Measurements from ENCODE around the gene TUBGCP2.
A peak's percentile ranks its signal among the peaks of the same experiment; 100 is the strongest.

TUBGCP2 gene

GRCh38 chr10:133280391-133281059, 28.1 kb downstream of the TUBGCP2 start:
- no peak for TF ChIP-seq CTCF (IDR thresholded peaks at IDR 0.05; ENCODE audit: borderline replicate concordance, control extremely low read depth, extremely low read depth, insufficient read depth, missing control alignments)
- in situ Hi-C loops (cut with MboI; ENCODE audit: low sequenced_read_pairs, unreplicated experiment) = no loop called here
- no peak for DNase-seq (ENCODE audit: low spot score)

GRCh38 chr10:133279326-133280226, 29.1 kb downstream of the TUBGCP2 start:
- no peak for DNase-seq (ENCODE audit: low spot score)
- TF ChIP-seq CTCF (IDR thresholded peaks at IDR 0.05; ENCODE audit: borderline replicate concordance, control extremely low read depth, extremely low read depth, insufficient read depth, missing control alignments) = no peak
- in situ Hi-C loops (cut with MboI; ENCODE audit: low sequenced_read_pairs, unreplicated experiment) = no loop called here

GRCh38 chr10:133278577-133279265, 30.0 kb downstream of the TUBGCP2 start:
- DNase-seq (ENCODE audit: low spot score) = peak; percentile 85
- in situ Hi-C loops (cut with MboI; ENCODE audit: low sequenced_read_pairs, unreplicated experiment) = no loop called here
- no peak for TF ChIP-seq CTCF (IDR thresholded peaks at IDR 0.05; ENCODE audit: borderline replicate concordance, control extremely low read depth, extremely low read depth, insufficient read depth, missing control alignments)

GRCh38 chr10:133277993-133278576, 30.6 kb downstream of the TUBGCP2 start:
- DNase-seq (ENCODE audit: low spot score) = no peak
- in situ Hi-C loops (cut with MboI; ENCODE audit: low sequenced_read_pairs, unreplicated experiment) = no loop called here
- no peak for TF ChIP-seq CTCF (IDR thresholded peaks at IDR 0.05; ENCODE audit: borderline replicate concordance, control extremely low read depth, extremely low read depth, insufficient read depth, missing control alignments)

GRCh38 chr10:133277277-133277992, 31.2 kb downstream of the TUBGCP2 start:
- in situ Hi-C loops (cut with MboI; ENCODE audit: low sequenced_read_pairs, unreplicated experiment) = no loop called here
- no peak for DNase-seq (ENCODE audit: low spot score)

More at GRCh38 chr10:133277277-133277992, 31.2 kb downstream of the TUBGCP2 start:
- TF ChIP-seq CTCF (IDR thresholded peaks at IDR 0.05; ENCODE audit: borderline replicate concordance, control extremely low read depth, extremely low read depth, insufficient read depth, missing control alignments) = no peak

Measured in GM13976 (cell line).